ENCODE data around the gene POLH.

GRCh38 chr6:43606019-43606418 lies 30.0 kb downstream of the POLH start:
- TF ChIP-seq CTCF (conservative IDR thresholded peaks at IDR 0.05; ENCODE audit: low read depth, low read length) (no peak), BHLHE40 (IDR thresholded peaks at IDR 0.05; ENCODE audit: low read depth, low read length) (no peak), POLR2A (IDR thresholded peaks at IDR 0.05; ENCODE audit: low read depth, low read length) (no peak), CEBPB (IDR thresholded peaks at IDR 0.05; ENCODE audit: low read depth, low read length) (no peak), MAFK (IDR thresholded peaks at IDR 0.05; ENCODE audit: low read depth, low read length) (no peak), FOS (IDR thresholded peaks at IDR 0.05; ENCODE audit: low read depth, low read length) (no peak), RCOR1 (IDR thresholded peaks at IDR 0.05; ENCODE audit: insufficient replicate concordance, low read length) (no peak), CHD1 (IDR thresholded peaks at IDR 0.05; ENCODE audit: low read depth, low read length) (no peak), MAZ (IDR thresholded peaks at IDR 0.05; ENCODE audit: borderline replicate concordance, low read depth, low read length) (no peak)
